ENCODE results near the gene P2RY13.
A peak's percentile ranks its signal among the peaks of the same experiment; 100 is the strongest.

Gene P2RY13

DNA sequence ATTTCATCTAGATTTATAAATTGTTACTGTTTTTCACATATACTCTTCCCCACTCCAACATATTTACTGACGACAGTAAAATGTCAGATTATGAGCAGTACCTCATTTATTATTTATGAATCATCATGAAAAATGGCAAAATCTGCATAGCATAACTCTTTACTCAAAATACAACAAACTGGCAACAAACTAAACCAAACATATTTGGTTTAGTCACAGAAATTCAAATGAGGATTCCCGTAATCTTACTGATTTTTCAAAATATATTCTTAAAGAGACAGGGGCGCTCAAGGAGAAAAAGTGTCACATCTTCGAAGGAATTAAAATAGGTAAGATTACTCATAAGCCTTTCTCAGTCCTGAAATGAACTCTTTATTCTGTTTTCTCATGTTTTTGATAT lies 9.7 kb downstream of the P2RY13 start:
- DNase-seq, result no peak

- no peak for DNase-seq
Observed at GRCh38 chr3:151318991-151319390, 10.4 kb downstream of the P2RY13 start.

- DNase-seq, result no peak
Observed at GRCh38 chr3:151318313-151318712, 11.0 kb downstream of the P2RY13 start.

- DNase-seq, result peak; percentile 12 to 22
Observed at GRCh38 chr3:151316267-151316991, 12.9 kb downstream of the P2RY13 start, which contains the start of gene GPR87. TSS of gene GPR87 (minus strand) at chr3:151316820. CDS start at chr3:151300100, 16,720 bp downstream.

GRCh38 chr3:151315846-151316245 lies 13.5 kb downstream of the P2RY13 start:
- no peak for DNase-seq

- no peak for DNase-seq
Observed at GRCh38 chr3:151315136-151315535, 14.2 kb downstream of the P2RY13 start.

- no peak for DNase-seq
Observed at GRCh38 chr3:151314593-151314992, 14.8 kb downstream of the P2RY13 start.

- no peak for DNase-seq
Observed at GRCh38 chr3:151314137-151314536, 15.2 kb downstream of the P2RY13 start.

DNA sequence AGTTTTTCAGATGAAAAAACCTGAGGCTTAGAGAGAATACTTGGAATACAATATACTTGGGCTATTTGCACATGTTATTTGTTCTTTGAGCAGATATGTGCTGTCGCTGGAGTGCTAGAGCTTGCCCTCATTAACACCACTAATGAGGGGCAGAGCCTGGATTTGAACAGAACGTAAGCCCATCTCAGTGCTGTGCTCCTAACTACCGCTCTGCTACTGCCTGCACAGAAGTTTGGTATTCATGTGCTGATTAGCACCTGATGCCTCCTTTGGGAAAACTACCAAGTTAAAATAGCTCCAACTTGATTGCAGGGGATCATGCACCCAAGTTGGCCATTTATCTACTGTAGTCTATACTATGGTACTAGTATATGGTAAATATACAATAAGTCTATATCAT lies 16.4 kb downstream of the P2RY13 start:
- no peak for DNase-seq

DNA sequence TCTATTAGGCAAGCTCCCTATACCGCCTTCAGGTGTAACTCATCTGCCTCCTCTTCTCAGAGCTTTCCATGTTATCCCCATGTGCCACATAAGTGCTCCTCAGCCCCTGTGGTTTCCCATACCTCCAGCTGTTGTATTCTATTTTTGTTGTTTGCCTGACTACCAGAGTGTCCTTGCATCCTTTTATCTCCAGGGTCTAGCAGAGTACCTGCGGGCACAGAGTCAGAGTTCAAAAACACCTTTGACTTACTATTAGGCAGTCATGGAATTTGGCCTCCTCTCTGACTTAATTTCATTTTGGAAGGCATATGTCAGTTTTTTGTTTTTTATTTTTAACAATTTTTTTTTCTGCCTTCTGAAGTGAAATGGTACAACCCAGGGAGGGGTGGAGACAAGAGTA lies 19.8 kb downstream of the P2RY13 start:
- DNase-seq, result no peak

- no peak for DNase-seq
Observed at GRCh38 chr3:151307583-151308488, 21.5 kb downstream of the P2RY13 start.

- no peak for DNase-seq
Observed at GRCh38 chr3:151307131-151307530, 22.2 kb downstream of the P2RY13 start.

- no peak for DNase-seq
Observed at GRCh38 chr3:151306168-151306810, 23.1 kb downstream of the P2RY13 start.

GRCh38 chr3:151305775-151306151 lies 23.6 kb downstream of the P2RY13 start:
- DNase-seq, result no peak

- peak; percentile 31 to 44 for DNase-seq
Observed at GRCh38 chr3:151305060-151305774, 24.1 kb downstream of the P2RY13 start.

- DNase-seq, result peak in 1 of 2 donors; percentile 22
Observed at GRCh38 chr3:151303751-151304150, 25.6 kb downstream of the P2RY13 start.

- no peak for DNase-seq
Observed at GRCh38 chr3:151301787-151302186, 27.6 kb downstream of the P2RY13 start.

DNA sequence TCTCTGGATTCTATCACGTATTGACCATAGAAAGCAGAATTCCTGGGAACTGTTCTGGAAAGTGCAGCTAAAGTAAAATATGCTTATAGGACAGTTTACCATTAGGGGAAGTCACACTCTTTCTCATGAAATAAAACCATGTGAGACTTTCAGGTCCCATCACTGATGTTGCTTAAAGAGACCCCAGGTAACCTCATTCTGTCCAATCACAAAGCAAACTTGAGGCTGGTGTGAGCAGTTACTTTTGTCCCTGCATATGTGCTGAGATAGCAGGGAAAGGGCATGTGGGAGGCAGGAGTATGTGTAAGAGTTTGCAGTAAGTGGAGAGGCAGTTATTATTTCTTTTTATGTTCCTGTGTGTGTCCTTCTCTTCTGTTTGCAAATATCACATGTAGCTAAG lies 28.8 kb downstream of the P2RY13 start:
- no peak for DNase-seq

- DNase-seq, result no peak
Observed at GRCh38 chr3:151299006-151299405, 30.3 kb downstream of the P2RY13 start.

GRCh38 chr3:151297429-151297828 lies 31.9 kb downstream of the P2RY13 start:
- no peak for DNase-seq

DNA sequence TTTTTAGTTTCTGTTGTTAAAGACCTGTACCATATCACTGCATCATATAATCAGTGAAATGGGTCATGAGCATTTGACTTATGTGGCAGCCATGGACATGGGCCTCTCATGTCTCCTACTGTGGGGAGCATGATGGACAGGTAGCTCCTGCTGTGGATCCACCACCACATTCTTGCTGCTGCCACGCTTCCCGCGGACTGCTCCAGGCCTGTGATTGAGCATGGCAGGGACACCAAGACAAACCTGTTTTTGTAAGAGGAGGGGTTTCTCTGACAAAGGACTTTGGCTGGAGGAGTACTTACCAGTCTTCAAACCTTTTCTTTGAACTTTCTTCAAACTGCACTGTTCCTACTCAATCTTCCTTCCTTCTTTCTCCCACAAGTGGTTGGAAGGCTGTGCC lies 33.1 kb downstream of the P2RY13 start:
- no peak for DNase-seq

- DNase-seq, result no peak
Observed at GRCh38 chr3:151293127-151293526, 36.2 kb downstream of the P2RY13 start.

GRCh38 chr3:151290673-151291072 lies 38.7 kb downstream of the P2RY13 start:
- DNase-seq, result no peak

Measured in stimulated activated CD4-positive, alpha-beta T cell treated with anti-CD3 and anti-CD28 coated beads, Interleukin-2, amount 100 ng/mL, for 24 hours (primary cell).